Measurements from ENCODE around the gene TGFBR2. TPM values are rescaled to one million over a fixed set of nuclear protein-coding genes. Genes with fewer than 3 reads are reported as not detected.

TGFBR2 gene
- total and polyA plus RNA-seq, 10 of the 15 experiments (the other 5 are each of a cell fraction or from before 2014, with no cell fraction given) = 0.02 to 0.98 (median 0.18) TPM; not detected in 1

GRCh38 chr3:30639937-30640336, 33.5 kb downstream of the TGFBR2 start (continued):
- TF ChIP-seq, protein P1, sequence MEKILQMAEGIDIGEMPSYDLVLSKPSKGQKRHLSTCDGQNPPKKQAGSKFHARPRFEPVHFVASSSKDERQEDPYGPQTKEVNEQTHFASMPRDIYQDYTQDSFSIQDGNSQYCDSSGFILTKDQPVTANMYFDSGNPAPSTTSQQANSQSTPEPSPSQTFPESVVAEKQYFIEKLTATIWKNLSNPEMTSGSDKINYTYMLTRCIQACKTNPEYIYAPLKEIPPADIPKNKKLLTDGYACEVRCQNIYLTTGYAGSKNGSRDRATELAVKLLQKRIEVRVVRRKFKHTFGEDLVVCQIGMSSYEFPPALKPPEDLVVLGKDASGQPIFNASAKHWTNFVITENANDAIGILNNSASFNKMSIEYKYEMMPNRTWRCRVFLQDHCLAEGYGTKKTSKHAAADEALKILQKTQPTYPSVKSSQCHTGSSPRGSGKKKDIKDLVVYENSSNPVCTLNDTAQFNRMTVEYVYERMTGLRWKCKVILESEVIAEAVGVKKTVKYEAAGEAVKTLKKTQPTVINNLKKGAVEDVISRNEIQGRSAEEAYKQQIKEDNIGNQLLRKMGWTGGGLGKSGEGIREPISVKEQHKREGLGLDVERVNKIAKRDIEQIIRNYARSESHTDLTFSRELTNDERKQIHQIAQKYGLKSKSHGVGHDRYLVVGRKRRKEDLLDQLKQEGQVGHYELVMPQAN (conservative IDR thresholded peaks at IDR 0.05) = no peak
- TF ChIP-seq ZNF592 (IDR thresholded peaks at IDR 0.05) (no peak), CEBPZ (IDR thresholded peaks at IDR 0.05; ENCODE audit: low read depth, low read length) (no peak), GABPA (IDR thresholded peaks at IDR 0.05; ENCODE audit: low read depth) (no peak), TCF7 (IDR thresholded peaks at IDR 0.05; ENCODE audit: borderline replicate concordance) (no peak), DPF2 (IDR thresholded peaks at IDR 0.05) (peak; percentile 61; the same call in 1 of the 2 replicates), HDAC6 (IDR thresholded peaks at IDR 0.05; ENCODE audit: unreplicated experiment) (no peak), FOXK2 (IDR thresholded peaks at IDR 0.05) (no peak), E4F1 (IDR thresholded peaks at IDR 0.05; ENCODE audit: borderline replicate concordance, partially characterized antibody) (no peak), RUNX3 (IDR thresholded peaks at IDR 0.05; ENCODE audit: low read length) (peak; percentile 61; the same call in 1 of the 2 replicates), SMC3 (IDR thresholded peaks at IDR 0.05; ENCODE audit: borderline replicate concordance, low read length) (no peak), ATF3 (IDR thresholded peaks at IDR 0.05; ENCODE audit: borderline replicate concordance, extremely low read depth, low read depth, low read length) (no peak), RB1 (IDR thresholded peaks at IDR 0.05; ENCODE audit: borderline replicate concordance) (no peak)
- TF ChIP-seq, protein P2, sequence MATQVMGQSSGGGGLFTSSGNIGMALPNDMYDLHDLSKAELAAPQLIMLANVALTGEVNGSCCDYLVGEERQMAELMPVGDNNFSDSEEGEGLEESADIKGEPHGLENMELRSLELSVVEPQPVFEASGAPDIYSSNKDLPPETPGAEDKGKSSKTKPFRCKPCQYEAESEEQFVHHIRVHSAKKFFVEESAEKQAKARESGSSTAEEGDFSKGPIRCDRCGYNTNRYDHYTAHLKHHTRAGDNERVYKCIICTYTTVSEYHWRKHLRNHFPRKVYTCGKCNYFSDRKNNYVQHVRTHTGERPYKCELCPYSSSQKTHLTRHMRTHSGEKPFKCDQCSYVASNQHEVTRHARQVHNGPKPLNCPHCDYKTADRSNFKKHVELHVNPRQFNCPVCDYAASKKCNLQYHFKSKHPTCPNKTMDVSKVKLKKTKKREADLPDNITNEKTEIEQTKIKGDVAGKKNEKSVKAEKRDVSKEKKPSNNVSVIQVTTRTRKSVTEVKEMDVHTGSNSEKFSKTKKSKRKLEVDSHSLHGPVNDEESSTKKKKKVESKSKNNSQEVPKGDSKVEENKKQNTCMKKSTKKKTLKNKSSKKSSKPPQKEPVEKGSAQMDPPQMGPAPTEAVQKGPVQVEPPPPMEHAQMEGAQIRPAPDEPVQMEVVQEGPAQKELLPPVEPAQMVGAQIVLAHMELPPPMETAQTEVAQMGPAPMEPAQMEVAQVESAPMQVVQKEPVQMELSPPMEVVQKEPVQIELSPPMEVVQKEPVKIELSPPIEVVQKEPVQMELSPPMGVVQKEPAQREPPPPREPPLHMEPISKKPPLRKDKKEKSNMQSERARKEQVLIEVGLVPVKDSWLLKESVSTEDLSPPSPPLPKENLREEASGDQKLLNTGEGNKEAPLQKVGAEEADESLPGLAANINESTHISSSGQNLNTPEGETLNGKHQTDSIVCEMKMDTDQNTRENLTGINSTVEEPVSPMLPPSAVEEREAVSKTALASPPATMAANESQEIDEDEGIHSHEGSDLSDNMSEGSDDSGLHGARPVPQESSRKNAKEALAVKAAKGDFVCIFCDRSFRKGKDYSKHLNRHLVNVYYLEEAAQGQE (IDR thresholded peaks at IDR 0.05; ENCODE audit: low read depth, low read length) = no peak
